GM21381 (cell line): ENCODE data around the gene MYADML2.

Source experiments
- ATAC-seq: cut with Tn5 transposase; IDR thresholded peaks from one replicate; pipeline ENCODE4 v1.9.1; 2021; ENCODE audit warnings: mild to moderate bottlenecking, moderate library complexity; ENCODE audit not compliant: unreplicated experiment

Gene MYADML2

DNA sequence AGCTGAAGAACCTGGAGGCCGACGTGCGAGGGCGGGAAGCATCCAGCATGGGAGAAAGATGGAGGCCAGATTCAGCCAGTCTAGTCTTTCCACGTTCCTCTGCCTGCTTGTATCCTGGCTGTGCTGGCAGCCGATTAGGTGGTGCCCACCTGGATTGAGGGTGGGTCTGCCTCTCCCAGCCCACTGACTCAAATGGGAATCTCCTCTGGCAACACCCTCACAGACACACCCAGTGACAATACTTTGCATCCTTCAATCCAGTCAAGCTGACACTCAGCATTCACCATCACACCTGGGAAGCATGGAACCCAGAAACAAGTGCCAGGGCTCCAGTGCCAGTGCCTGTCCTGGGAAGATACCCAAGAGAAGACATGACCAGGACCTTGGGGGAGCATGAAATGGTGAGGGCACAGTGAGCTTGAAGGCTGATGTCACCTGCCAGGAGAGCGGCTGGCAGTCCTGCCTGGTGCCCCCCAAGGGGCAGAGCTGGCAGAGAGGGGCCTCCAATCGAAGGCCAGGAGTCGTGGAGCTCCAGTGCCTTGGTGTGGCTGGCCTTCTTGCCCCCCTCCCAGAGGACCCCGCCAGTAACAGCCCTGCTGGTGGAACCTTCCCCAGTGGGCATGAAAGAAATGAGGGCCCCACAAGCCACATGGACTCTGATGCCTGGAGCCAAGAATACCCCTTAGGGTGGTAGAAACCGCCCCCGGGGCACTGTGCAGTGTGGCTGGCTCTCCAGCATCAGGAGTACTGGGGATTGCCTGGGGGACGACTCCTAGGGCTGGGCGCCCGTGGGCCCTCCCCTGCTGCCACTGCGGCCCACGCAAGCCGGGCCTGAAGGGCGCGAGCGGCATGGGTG, 45.6 kb downstream of the MYADML2 start:
- ATAC-seq = no peak

GRCh38 chr17:81900181-81900820, 46.7 kb downstream of the MYADML2 start:
- no peak for ATAC-seq

DNA sequence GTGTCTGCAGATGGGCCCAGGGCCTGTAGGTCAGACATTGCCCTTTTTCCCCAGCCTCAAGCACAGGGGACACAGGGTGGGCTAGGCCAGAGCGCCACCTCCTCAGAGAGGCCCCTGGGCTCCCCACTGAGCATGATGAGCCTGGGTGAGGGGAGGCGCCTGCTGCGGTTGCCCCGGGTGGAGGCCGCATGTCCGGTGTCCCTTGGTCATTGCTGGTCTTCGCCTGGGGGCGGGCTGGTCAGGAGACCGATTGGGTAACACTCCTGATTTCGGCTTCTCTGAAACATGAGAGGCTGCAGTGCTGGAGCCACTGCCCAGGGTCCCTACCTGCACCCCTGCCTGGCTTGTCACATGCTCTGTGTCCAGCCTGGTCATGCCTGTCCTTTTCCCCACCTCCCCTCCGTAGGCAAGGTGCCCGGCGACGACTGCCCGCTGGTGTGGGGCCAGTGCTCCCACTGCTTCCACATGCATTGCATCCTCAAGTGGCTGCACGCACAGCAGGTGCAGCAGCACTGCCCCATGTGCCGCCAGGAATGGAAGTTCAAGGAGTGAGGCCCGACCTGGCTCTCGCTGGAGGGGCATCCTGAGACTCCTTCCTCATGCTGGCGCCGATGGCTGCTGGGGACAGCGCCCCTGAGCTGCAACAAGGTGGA, 47.4 kb downstream of the MYADML2 start:
- no peak for ATAC-seq

DNA sequence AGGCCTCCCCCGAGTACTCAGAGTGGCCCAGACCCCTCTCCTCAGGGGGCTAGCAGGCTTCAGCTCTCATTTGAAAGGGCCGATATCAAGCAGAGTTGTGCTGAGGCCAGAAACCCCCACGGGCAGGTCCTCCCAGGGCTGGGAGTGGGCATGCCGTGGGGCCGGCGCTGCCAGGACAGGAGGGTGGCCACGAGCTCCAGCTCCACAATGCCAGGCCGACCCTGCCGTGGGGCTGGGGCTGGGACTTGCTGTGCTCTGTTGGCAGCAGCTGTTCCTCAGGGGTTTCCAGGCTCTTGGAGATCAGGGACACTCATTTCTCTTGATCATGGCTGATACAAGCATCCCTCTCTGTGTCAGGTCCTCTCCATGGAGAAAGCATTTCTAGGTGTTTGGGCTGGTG, 48.1 kb downstream of the MYADML2 start:
- ATAC-seq = no peak

DNA sequence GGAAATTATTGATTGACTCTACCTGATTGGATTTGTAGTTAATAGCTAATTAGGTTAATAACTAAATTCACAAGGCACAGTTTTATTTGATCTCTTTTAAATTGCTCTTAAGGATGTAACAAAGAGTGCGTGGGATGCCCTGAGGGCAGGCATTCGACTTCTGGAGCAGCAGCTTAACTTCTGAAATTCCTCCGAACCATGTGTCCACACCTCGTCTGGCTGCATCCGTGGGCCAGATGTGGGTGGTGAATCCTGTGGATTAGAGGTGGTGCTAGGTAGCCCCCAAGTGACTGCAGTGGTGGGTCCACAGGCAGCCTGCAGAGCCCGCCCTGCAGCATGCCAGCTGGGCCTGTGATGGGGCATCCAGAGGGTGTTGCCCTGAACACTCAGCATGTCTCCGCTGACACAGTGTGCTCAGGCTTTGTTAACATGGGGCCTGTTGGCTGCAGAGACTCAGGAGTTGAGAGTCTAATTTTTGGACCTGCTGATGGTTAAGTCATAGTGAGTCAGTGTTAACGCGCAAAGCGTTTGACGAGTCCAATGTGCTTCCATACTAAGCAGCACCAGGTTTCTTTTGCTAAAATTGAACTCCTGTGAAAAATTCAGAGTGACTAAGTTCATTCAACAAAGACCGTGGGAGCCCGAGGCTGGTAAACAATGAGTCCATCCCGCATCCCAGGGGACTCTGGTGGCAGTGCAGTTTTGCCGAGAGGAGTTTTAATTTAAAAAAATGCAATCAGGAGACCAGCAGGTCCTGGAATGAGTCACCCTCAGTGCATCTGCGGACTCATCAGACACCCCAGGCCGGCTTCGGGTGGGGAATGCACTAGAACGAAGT, 48.8 kb downstream of the MYADML2 start:
- no peak for ATAC-seq

- ATAC-seq = no peak
Measured at GRCh38 chr17:81895400-81895799, 51.6 kb downstream of the MYADML2 start.

DNA sequence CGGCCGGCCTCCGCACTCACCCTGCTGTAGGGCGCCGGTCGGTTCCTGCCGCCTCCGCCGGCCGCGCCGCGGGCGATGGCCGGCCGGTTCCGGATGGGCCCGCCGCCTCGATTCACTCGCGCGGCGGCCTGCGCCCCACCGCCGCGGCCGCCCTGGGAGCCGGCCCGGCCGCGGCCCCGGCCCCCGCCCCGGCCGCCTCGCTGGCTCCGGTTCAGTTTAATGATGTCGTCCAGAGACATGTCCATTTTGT, 55.8 kb downstream of the MYADML2 start:
- no peak for ATAC-seq

GRCh38 chr17:81890447-81891302, 56.4 kb downstream of the MYADML2 start:
- peak; percentile 28 for ATAC-seq
